HepG2 (cell line): ENCODE data around the gene NKX6-2. TPM values are rescaled to one million over a fixed set of nuclear protein-coding genes. Genes with fewer than 3 reads are reported as not detected.

ENCODE experiments used
- ATAC-seq: fragments of 200-7000 bp; cut with Tn5 transposase; 3 replicates; pipeline ENCODE4 v1.9.1; 2020; ENCODE audit warnings: mild to moderate bottlenecking, moderate library complexity
- BruUV-seq: library from RNA; stranded (reverse); fragments of 400-500 nt; replicated peaks from 2 replicates; lab custom pipeline; 2021; lab: Mats Ljungman, UMichigan
- CTCF ChIA-PET: fragments of 300-600 bp; formaldehyde crosslinking; extraction: SDS; loops from one replicate; lab custom pipeline; 2021; ENCODE audit warnings: low total read pairs, inconsistent platforms, low intra/inter-chr PET ratio; lab: Yijun Ruan, JAX
- POLR2A ChIA-PET: fragments of 350-600 bp; sonication (Branson Sonifier 250); formaldehyde crosslinking; loops from one replicate; lab custom pipeline; 2020; ENCODE audit warnings: antibody characterized with exemption, inconsistent platforms; lab: Yijun Ruan, JAX
- DNase-seq: peaks from one replicate; pipeline ENCODE4 v3.0.0-alpha.2; 2015; ENCODE audit warnings: low spot score
- FAIRE-seq: peaks from 3 replicates; lab custom pipeline; 2011; peaks lifted over from hg19 to GRCh38; lab: Jason Lieb, UNC
- H2AFZ ChIP-seq: one replicate; pipeline ENCODE4 v1.6.1; 2011; ENCODE audit warnings: low read length, inconsistent platforms
- H3K27ac ChIP-seq: fragments of 300-600 bp; 3 replicates; pipeline ENCODE4 v1.8.0; 2011; ENCODE audit warnings: mixed run types, mild to moderate bottlenecking, mixed read lengths, low read length, inconsistent platforms; ENCODE audit not compliant: insufficient read depth; ENCODE audit errors: extremely low read length
- H3K27me3 ChIP-seq, 2 experiments: fragments of 200-600 bp in 1 of 2; 2 replicates in 1 of 2; 3 replicates in 1 of 2; pipeline versions ENCODE4 v1.6.0 to v1.8.0; 2011; ENCODE audit warnings: low read length in 2 of 2, mild to moderate bottlenecking in 2 of 2, moderate library complexity in 2 of 2, inconsistent platforms in 1 of 2; ENCODE audit not compliant: insufficient read depth in 2 of 2, control insufficient read depth in 1 of 2
- H3K36me3 ChIP-seq, 2 experiments: fragments of 200-600 bp in 1 of 2; replicated peaks in 1 of 2; 2 replicates in 1 of 2; 3 replicates in 1 of 2; pipeline versions ENCODE4 v1.5.1 to v1.8.0; 2011; ENCODE audit warnings: low read length in 2 of 2, inconsistent platforms in 1 of 2; ENCODE audit not compliant: insufficient read depth in 2 of 2, control insufficient read depth in 1 of 2
- H3K4me1 ChIP-seq: 2 replicates; pipeline ENCODE4 v1.5.1; 2012; ENCODE audit warnings: low read length, inconsistent platforms; ENCODE audit not compliant: insufficient read depth
- H3K4me2 ChIP-seq: 2 replicates; pipeline ENCODE4 v1.6.0; 2011; ENCODE audit warnings: low read depth, low read length, inconsistent platforms
- H3K4me3 ChIP-seq, 3 experiments: fragments of 200-600 bp in 1 of 3; sonication (generic), shearing (Covaris generic) in 1 of 3; replicated peaks in 1 of 3; 2 replicates each; pipeline ENCODE4 v1.5.1; 2011 to 2016; ENCODE audit warnings: low read length in 3 of 3, inconsistent platforms in 2 of 3, low read depth in 2 of 3, mild to moderate bottlenecking in 2 of 3, control low read depth in 1 of 3, mixed read lengths in 1 of 3; ENCODE audit not compliant: insufficient read depth in 1 of 3
- H3K79me2 ChIP-seq: one replicate; pipeline ENCODE4 v1.6.1; 2011; ENCODE audit warnings: low read length, inconsistent platforms; ENCODE audit not compliant: insufficient read depth
- H3K9ac ChIP-seq: 2 replicates; pipeline ENCODE4 v1.6.0; 2011; ENCODE audit warnings: mild to moderate bottlenecking, low read depth, low read length, inconsistent platforms; ENCODE audit not compliant: insufficient read depth
- H3K9me3 ChIP-seq: 2 replicates; pipeline ENCODE4 v1.5.1; 2012; ENCODE audit warnings: mild to moderate bottlenecking, low read length
- H4K20me1 ChIP-seq: 2 replicates; pipeline ENCODE4 v1.6.0; 2011; ENCODE audit warnings: inconsistent platforms, mild to moderate bottlenecking, low read length, moderate library complexity; ENCODE audit not compliant: insufficient read depth
- FOXA3 ChIP-seq: IDR thresholded peaks from 2 replicates; pipeline ENCODE4 v1.6.1; 2016; ENCODE audit warnings: missing genetic modification reagents, missing compliant biosample characterization
- NFYB ChIP-seq: sonication (generic); formaldehyde crosslinking; IDR thresholded peaks from 2 replicates; pipeline ENCODE4 v1.4.0; 2020; ENCODE audit warnings: missing genetic modification reagents
- TEAD2 ChIP-seq: sonication (generic); formaldehyde crosslinking; IDR thresholded peaks from 2 replicates; pipeline ENCODE4 v1.9.0; 2021; ENCODE audit warnings: missing genetic modification reagents
- ZFAT ChIP-seq: sonication (generic); formaldehyde crosslinking; conservative IDR thresholded peaks from 2 replicates; pipeline ENCODE4 v1.8.1; 2023; ENCODE audit warnings: missing genetic modification reagents, inconsistent platforms
- ZNF124 ChIP-seq: sonication (generic); formaldehyde crosslinking; IDR thresholded peaks from 2 replicates; pipeline ENCODE4 v1.4.0; 2020; ENCODE audit warnings: missing genetic modification reagents
- ZNF766 ChIP-seq: sonication (generic); formaldehyde crosslinking; IDR thresholded peaks from 2 replicates; pipeline ENCODE4 v1.5.0; 2020; ENCODE audit warnings: missing genetic modification reagents, borderline replicate concordance
- ZNF782 ChIP-seq: sonication (generic); formaldehyde crosslinking; IDR thresholded peaks from 2 replicates; pipeline ENCODE4 v1.4.0; 2020; ENCODE audit warnings: missing genetic modification reagents, mild to moderate bottlenecking, borderline replicate concordance
- WGBS: methylation state at CpG from one replicate; pipeline ENCODE4 v1.1.6; 2017; ENCODE audit warnings: low lambda C conversion rate; 5-methylcytosine and 5-hydroxymethylcytosine counted together
- in situ Hi-C: cut with HindIII; loops from 2 replicates; pipeline ENCODE4 v1.10.0; 2017; ENCODE audit warnings: low pct_unique_long_range_greater_than_20kb; ENCODE audit not compliant: extremely low pct_ligation_motif_present
- intact Hi-C: fragments of 100-400 bp; cut with micrococcal nuclease; formaldehyde crosslinking; loops from one replicate; pipeline ENCODE4 v1.10.0; 2022; ENCODE audit not compliant: unreplicated experiment
- polyA plus RNA-seq, 8 experiments: library from polyadenylated mRNA; depleted of rRNA in 3 of 8; stranded (reverse) in 7 of 8; unstranded in 1 of 8; fragments of >200 nt; fragmentation: Illumina TruSeq in 4 of 8; extraction: Trizol in 4 of 8; gene quantifications; 2 replicates each; pipeline versions ENCODE4 v1.2.1 to v1.2.3, GENCODE V29; 2011 to 2016; ENCODE audit warnings: low read depth in 4 of 8, missing spikeins in 1 of 8, mixed read lengths in 1 of 8; ENCODE audit not compliant: insufficient read depth in 1 of 8
- total RNA-seq, 5 experiments: library from RNA; depleted of rRNA; stranded (reverse); fragments of >200 nt; fragmentation: Illumina TruSeq; extraction: Trizol; gene quantifications; 2 replicates each; pipeline ENCODE4 v1.2.3, GENCODE V29; 2016; ENCODE audit warnings: low read depth in 1 of 5
- TF ChIP-seq, protein P1 (sequence below): IDR thresholded peaks from 2 replicates; pipeline ENCODE4 v1.6.1; 2016; ENCODE audit warnings: missing compliant biosample characterization, missing genetic modification reagents, borderline replicate concordance
- TF ChIP-seq, protein P2 (sequence below): sonication (generic); formaldehyde crosslinking; IDR thresholded peaks from 2 replicates; pipeline ENCODE4 v1.4.0; 2020; ENCODE audit warnings: mild to moderate bottlenecking, missing genetic modification reagents
- TF ChIP-seq, protein P3 (sequence below), 2 experiments: sonication (generic) in 1 of 2; formaldehyde crosslinking in 1 of 2; IDR thresholded peaks; 2 replicates each; pipeline versions ENCODE4 v1.5.1 to v1.6.1; 2011 to 2020; ENCODE audit warnings: borderline replicate concordance in 1 of 2, low read depth in 1 of 2, low read length in 1 of 2, mild to moderate bottlenecking in 1 of 2, missing genetic modification reagents in 1 of 2, moderate library complexity in 1 of 2
- TF ChIP-seq, protein P4 (sequence below): sonication (generic); formaldehyde crosslinking; IDR thresholded peaks from 2 replicates; pipeline ENCODE4 v1.5.0; 2020; ENCODE audit warnings: missing genetic modification reagents

Gene NKX6-2
- total and polyA plus RNA-seq, 2 of the 13 experiments (the other 11 are each of a cell fraction or from before 2014, with no cell fraction given): not detected

DNA sequence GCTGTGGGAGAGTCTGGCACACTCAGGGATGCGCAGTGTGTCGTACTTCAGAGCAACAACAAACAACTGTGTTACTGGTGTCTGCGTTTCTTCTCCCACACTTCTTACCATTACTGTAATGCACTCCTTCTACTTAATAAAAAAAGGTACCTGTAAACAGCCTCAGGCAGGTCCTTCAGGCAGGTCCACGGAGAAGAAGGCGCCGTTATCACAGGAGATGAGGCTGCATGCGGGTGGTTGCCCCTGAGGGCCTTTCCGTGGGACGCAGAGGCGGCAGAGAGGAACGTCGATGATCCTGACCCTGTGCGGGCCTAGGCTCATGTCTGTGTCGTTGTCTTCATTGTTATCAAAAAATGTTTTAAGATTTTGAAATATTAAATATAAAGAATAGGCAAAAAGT, 29.4 kb downstream of the NKX6-2 start:
- no peak for ATAC-seq
- H2AFZ ChIP-seq: no peak overlapping the region
- in situ Hi-C loops: no loop called here
- H3K4me1 ChIP-seq: no peaks in the 10 kb centered on the region
- no peak overlapping the region for H3K27ac ChIP-seq
- no peaks in the 10 kb centered on the region for H3K27me3 ChIP-seq
- no peak overlapping the region for H3K4me2 ChIP-seq
- no peaks in the 10 kb centered on the region for H4K20me1 ChIP-seq
- TF ChIP-seq, protein P1, sequence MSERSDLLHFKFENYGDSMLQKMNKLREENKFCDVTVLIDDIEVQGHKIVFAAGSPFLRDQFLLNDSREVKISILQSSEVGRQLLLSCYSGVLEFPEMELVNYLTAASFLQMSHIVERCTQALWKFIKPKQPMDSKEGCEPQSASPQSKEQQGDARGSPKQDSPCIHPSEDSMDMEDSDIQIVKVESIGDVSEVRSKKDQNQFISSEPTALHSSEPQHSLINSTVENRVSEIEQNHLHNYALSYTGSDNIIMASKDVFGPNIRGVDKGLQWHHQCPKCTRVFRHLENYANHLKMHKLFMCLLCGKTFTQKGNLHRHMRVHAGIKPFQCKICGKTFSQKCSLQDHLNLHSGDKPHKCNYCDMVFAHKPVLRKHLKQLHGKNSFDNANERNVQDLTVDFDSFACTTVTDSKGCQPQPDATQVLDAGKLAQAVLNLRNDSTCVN (CRISPR knock-in tag): no peak
- TF ChIP-seq FOXA3 (CRISPR knock-in tag) (no peak), ZNF766 (no peak), ZNF782 (CRISPR knock-in tag) (no peak), ZNF124 (CRISPR knock-in tag) (no peak), NFYB (CRISPR knock-in tag) (no peak), TEAD2 (no peak), ZFAT (CRISPR knock-in tag) (no peak)
- TF ChIP-seq, protein P2, sequence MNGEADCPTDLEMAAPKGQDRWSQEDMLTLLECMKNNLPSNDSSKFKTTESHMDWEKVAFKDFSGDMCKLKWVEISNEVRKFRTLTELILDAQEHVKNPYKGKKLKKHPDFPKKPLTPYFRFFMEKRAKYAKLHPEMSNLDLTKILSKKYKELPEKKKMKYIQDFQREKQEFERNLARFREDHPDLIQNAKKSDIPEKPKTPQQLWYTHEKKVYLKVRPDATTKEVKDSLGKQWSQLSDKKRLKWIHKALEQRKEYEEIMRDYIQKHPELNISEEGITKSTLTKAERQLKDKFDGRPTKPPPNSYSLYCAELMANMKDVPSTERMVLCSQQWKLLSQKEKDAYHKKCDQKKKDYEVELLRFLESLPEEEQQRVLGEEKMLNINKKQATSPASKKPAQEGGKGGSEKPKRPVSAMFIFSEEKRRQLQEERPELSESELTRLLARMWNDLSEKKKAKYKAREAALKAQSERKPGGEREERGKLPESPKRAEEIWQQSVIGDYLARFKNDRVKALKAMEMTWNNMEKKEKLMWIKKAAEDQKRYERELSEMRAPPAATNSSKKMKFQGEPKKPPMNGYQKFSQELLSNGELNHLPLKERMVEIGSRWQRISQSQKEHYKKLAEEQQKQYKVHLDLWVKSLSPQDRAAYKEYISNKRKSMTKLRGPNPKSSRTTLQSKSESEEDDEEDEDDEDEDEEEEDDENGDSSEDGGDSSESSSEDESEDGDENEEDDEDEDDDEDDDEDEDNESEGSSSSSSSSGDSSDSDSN (CRISPR knock-in tag): no peak
- TF ChIP-seq, protein P3, sequence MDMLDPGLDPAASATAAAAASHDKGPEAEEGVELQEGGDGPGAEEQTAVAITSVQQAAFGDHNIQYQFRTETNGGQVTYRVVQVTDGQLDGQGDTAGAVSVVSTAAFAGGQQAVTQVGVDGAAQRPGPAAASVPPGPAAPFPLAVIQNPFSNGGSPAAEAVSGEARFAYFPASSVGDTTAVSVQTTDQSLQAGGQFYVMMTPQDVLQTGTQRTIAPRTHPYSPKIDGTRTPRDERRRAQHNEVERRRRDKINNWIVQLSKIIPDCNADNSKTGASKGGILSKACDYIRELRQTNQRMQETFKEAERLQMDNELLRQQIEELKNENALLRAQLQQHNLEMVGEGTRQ (IDR thresholded peaks at IDR 0.05; ENCODE audit: low read depth, low read length): no peak
- TF ChIP-seq, protein P3 (CRISPR knock-in tag; IDR thresholded peaks at IDR 0.05; ENCODE audit: borderline replicate concordance): no peak
- TF ChIP-seq, protein P4, sequence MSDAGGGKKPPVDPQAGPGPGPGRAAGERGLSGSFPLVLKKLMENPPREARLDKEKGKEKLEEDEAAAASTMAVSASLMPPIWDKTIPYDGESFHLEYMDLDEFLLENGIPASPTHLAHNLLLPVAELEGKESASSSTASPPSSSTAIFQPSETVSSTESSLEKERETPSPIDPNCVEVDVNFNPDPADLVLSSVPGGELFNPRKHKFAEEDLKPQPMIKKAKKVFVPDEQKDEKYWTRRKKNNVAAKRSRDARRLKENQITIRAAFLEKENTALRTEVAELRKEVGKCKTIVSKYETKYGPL (CRISPR knock-in tag): no peak
- no TSS peak for BruUV-seq
- H3K9ac ChIP-seq: no peak overlapping the region
- no peaks in the 10 kb centered on the region for H3K79me2 ChIP-seq
- ChIA-PET CTCF (no interaction called here), POLR2A (no interaction called here)
- intact Hi-C loops: no loop called here
- no peak for FAIRE-seq
- DNase-seq: no peak
- peaks cover 0 to 8% of the 10 kb centered on the region in 2 experiments; a peak in 1 of 5 replicates for H3K36me3 ChIP-seq
- H3K9me3 ChIP-seq: no peaks in the 10 kb centered on the region
- H3K4me3 ChIP-seq: no peak overlapping the region
- 98% methylated on average over 14 of the region's 14 CpGs for WGBS
